GM20431 (cell line): ENCODE measurements around the gene AMOTL2.

ENCODE experiments used
- in situ Hi-C: fragments of 300-500 bp; cut with MseI, MboI; formaldehyde crosslinking; loops from one replicate; pipeline ENCODE4 v1.15.0; 2020; ENCODE audit warnings: low sequenced_read_pairs; ENCODE audit not compliant: unreplicated experiment

AMOTL2 gene

DNA sequence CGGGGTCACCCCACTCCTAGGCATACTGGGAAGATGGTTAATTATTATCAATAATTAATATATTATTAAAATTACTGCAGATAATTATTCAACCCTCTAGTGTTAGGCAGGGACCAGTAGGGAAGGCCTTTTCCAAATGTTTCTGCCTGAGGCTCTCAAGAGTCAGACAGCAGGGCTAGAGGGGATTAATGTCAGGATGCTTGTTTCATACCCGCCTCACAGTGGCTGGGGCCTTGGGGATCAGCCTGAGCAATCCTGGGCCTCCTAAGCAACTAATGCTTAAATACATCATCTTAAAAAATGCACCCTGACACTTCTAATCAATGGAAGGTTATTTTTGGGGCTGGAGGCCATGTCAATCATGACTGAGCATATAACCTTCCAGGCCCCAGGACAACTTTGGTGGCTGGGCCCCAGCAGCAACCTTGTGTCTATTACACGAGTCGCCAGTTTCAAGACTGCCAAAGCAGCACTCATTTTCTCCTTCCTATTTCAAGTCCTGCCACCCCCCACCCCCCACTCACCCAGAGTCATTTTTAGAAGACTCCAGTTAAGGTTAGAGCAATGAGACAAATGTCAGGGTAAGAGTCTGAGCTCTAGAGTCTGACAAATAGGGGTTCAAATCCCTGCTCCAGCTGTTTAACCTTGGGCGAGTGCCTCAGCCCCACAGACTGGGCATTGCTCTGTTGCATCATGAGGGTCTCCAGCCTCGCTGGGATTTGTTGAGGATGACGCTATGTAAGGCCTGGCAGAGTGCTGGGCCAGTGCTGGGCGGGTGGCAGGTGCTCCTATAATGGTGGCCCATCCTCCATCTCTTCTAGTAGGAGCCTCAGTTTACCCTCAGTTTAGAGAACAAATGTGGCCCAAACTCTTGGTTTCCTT is 6.1 kb downstream of the AMOTL2 start:
- in situ Hi-C loops = no loop called here

DNA sequence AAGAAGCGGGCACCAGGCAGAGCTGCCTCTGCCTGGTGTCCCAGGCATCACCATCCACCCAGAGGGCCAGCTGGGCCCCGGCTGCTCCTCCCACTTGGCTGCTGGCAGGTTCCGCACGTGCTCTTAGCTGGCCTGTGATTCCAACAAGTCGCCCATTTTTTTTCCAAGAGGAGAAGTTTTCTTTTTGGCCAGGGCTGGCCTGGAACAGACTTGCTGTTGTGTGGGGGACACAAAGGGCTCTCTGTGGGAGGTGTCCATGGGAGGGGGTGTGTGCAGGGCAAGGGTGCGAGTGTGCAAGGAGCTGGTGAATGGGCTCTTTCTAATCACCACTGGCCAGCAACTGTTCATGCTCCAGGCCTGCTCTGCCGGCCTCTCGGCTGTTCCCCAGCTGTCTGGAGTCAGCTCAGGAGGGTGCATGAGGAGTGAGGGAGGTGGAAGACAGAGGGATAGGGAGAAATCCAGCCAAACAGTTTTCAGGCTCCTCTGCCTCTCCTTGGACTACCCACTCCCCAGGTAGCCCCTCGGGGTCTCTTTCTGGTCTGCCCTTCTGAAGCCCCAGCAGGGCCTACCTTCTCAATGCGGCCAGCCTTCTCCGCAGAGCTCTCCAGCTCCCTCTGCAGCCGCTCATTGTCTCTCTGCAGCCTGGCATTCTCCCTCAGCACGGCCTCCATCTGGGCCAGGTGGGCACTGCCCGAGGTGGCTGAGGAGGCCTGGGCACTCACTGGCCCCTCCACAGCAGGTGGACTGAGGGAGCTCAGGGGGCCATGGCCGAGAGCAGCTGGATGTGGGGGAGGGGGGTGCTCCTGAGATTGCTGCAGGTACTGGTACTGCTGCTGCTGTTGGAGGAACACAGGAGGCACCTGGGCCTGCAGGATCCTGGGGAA is 7.1 kb downstream of the AMOTL2 start:
- in situ Hi-C loops = no loop called here

DNA sequence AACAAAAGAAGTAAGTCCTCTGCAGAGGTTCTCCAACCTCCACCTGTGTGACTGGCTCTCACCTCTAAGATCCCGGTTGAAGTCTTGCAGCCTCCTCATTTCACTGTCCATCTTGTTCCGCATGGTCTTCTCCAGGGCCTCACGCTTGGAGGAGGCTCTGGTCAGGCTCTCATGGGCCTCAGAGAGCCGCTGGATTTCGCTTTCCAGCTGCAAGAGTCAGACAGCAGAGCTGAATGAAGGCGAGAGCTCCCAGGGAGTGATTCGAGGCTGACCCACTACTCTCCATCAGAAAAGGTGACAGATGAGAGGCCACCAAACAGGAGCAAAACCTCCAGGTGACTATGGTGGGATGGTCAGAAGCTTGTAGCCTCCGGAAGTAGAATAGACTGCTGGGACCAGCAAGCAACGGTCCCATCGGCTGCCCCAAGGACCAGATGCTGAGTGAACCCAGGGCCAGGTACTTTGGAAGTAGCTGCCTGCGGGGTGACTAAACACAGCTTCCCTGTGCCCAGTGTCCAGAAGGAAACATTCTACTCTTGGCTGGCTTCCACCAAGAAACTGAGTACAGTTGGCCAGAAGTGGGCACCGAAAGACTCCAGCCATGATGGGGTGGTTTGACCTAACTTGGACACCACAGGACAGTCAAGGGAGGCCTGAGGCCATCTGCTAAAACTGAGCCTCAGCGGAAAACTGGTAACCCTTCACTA is 7.9 kb downstream of the AMOTL2 start:
- in situ Hi-C loops = no loop called here

DNA sequence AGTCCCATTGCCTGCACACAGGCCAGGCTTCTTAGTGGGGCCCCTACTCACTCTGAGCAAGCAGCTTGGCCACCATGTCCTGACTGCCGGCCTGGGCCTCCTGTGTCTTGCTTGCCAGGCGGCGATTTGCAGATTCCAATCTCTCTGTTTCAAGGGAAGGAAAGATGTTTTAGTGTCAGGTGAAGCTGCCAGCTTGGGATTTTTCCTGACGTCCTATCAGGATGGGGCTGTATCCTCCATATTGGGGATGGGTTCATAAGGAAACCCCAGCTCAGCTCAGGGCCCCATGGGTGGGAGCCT is 8.5 kb downstream of the AMOTL2 start:
- in situ Hi-C loops = no loop called here

DNA sequence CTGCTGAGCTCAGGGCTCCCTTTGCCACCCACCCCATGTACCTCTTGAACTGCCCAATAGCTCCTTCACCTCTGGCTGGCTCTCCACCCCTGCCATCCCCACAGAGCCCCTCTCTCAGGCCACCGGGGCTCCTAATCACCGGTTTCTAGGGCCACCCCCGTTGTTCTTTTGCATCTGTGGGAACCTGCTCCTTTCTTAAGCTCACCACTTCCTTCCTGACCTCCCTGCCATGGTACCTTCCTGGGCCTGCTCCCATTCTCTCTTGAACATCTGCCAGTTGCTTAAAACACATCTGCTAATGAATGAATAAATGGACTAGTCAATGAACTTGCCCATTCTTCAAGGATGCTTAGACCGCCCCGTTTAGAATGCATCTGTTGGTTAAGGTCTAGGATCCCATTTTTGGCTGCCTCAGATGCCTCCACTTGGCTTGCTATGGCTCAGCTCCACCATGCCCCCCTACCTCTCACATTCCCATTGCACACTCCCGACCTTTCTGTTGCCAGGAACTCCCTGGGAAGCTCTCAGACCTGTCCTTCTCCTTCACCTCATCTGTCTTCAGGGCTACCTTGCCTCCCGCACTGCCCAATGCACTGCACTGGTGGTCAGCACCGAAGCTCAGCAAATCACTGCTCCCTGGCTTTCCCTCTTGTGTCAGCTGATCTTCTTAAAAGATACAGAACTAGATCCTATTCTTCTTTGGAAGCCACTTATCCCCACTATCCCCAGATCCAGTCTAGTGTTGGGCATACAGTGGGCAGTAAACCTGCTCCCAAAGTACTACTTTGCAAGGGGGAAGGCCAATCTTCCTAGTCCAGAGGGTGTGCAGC is 9.1 kb downstream of the AMOTL2 start:
- in situ Hi-C loops = no loop called here

DNA sequence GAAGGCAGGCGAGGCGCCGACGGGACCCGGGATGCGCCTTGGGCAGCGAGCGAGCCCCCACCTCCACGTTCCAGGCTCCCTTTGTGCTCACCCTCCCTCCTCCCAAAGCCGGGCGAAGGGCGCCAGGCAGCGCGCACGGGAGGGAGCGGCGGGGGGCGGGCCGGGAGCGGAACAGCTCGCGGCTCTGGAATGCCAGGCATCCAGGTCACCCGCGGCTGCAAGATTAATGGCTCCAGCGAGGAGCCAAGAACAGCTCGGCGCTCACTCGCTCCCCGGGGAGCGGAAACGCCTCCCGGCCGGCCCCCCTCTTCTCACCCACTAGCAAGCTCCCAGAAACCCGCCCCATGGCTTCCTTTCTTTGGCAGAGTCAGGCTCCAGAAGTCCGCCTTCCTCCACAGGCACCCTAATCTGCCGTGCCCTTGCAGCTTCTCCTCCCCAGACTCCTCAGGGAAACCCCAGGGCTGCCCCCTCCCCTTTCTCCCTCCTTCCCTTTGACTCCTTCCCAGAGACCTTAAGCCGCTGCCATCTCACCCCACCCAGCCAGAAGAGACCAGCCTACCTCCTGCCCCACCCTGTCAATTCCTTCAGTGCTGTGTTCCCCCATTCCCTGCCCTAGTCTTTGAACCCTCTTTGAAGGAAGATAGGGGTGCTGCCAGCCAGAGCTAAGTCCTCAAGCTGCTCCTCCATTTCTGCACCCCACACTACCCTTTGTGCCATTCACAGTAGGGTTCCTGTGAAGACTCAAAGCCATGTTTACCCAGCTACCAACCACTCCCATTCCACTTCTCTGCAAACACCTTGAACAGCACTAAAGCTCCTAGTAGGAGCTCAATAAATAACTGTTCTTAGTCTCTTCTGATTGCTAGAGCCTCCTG is 9.9 kb downstream of the AMOTL2 start:
- in situ Hi-C loops = no loop called here

DNA sequence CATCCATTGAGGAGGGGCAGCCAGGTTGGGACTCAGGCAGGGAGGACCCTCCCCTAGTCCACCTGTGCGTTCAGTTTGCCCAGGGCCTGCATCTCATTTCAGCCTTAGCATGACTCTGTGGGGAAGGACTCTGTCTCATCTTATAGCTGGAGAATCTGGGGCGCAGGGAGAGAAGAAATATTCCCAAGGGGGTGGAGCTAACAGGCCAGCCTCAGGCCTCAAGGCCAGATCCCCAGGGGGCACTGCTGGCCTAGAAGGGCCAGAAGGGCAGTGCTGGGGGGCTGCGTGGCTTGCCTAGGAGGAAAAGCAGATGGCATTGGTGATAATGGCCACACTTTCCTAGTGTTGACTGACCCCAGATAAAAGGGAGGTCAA is 10.9 kb downstream of the AMOTL2 start:
- in situ Hi-C loops = no loop called here

DNA sequence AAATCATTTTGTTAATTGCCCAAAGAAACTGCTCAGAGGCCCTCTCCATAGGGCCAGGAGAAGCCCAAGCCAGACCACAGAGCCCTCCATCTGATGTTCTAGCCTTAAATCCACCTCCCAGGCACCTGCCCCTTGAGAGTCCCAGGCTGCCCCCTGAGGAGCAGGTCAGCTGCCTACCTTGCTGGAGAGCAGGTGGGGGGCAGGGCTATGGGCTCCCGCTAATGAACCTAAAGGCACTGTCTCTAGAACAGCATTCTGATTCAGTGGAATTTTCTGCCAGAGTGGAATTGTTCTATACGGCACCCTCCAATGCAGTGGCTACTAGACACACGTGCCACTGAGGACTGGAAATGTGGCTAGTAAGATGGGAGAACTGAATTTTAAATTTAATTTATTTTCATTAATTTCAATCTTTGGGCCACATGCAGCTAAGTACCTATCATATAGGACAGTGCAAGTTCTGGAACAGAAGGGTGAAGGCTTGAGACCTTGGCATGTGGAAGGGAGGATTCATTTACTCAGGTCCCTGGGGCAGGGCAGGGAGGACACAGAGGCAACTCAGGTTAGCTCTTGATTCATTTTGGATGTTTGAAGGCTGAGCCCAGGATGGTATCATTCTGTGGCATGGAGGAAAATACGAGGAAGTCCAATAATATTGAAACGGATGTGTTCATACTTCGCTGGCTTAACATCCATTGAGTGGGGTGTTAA is 11.4 kb downstream of the AMOTL2 start:
- in situ Hi-C loops = no loop called here

DNA sequence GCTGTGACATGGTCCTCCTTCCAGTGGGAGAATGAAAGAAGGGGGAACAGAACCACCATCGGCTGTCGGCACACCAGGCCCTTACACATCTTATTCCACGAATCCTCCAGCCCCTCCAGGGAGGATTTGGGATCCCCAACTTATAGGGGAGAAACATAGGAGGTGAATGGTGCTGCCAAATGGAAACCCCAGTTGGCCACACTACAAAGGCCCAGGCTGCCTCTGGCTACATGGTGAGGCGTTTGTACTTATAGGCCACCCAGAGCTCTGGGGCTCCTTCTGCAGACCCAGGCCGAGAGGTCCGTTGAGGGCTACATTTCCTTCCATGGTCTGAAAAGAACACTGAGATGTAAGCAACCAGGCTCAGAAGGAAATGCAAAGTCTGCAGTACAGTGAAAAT is 12.0 kb downstream of the AMOTL2 start:
- in situ Hi-C loops = no loop called here

DNA sequence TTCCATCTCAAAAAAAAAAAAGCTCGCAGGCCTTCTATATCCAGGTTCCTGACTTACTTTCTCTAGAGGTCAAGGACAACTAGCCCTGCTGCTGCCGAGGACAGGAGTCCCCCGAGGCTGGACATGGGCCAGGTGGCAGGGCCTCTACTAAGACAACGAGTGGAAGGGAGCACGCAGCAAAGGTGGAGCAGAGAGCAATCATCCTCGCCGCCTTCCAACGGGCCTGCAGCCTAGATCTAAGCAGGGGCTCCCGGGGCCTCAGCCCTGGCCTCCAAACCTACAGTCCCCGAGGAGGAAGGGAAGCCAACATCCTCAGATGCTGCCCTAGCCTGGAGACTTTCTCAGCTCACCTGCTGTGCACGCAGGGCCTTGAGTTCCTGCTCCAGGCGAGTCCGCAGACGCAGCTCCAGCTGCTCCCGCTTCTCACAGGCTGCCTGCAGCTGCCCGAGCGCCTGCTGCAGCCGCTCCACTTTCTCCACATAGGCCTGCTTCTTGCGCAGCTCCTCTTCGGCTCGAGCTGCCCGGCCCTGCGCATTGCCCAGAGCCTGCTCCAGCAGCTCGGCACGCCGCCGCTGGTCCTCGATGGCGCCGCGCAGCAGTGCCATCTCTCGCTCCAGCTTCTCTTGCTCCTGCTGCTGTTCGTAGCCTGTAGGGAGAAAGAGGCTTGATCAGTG is 12.9 kb downstream of the AMOTL2 start:
- in situ Hi-C loops = no loop called here

DNA sequence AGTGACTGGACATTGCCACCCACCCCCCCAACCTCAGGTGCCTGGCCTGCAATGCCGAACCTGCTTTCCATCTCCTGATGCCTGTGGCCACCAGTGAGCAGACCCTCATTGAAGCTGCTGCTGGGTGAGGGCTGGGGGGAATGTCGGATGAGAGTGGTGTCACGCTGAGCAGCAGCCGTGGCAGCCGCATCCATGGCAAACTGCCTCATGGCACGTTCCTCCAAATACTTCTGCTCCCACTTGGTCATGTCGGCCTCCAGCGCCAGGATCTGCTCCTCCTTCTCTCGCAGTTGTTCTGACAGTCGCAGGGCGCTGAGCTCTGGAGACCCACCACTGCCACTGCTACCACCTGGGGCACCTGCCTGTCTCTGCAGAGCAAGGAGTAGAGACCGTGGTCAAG is 14.2 kb downstream of the AMOTL2 start:
- in situ Hi-C loops = no loop called here

DNA sequence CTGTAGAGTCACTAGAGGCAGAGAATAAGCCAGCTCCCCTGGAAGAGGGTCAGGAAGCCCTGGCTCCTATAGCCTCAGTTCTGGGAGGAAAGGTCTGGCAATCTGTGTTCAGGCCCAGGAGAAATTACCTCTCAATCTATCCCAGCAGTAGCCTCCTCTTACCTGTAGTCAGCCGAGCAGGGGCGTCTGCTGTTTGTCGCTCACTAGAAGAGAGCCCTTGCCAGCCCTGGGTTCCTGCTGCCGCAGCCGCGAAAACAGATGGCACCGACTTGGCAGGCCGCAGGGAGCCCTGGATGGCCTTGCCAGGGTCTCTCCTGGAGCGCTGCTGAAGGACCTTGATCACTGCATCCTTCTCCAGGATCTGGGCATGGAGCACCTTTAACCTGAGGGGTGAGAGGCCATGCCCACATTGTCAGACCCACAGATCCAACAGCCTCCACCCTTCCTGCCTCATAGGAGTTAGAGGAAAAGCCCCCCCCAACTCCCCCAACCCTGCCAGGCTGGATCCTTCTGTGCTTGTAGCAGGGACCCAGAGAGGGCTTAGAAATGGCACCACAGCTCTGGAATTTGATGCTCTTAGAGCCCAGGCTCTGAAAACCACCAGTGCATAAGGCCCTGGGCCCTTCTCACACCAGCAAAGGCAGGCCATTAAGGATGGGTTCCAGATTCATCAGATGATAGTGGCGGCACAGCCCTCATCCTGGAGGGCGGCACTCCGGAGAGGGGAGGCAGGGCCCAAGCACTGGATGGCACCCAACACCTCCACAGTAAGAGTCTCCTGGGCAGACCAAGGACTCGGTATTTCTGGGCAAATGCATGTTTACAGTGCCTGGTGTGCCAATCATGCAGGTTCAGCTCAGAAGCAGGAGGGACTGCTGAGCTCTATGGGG is 14.9 kb downstream of the AMOTL2 start:
- in situ Hi-C loops = no loop called here

DNA sequence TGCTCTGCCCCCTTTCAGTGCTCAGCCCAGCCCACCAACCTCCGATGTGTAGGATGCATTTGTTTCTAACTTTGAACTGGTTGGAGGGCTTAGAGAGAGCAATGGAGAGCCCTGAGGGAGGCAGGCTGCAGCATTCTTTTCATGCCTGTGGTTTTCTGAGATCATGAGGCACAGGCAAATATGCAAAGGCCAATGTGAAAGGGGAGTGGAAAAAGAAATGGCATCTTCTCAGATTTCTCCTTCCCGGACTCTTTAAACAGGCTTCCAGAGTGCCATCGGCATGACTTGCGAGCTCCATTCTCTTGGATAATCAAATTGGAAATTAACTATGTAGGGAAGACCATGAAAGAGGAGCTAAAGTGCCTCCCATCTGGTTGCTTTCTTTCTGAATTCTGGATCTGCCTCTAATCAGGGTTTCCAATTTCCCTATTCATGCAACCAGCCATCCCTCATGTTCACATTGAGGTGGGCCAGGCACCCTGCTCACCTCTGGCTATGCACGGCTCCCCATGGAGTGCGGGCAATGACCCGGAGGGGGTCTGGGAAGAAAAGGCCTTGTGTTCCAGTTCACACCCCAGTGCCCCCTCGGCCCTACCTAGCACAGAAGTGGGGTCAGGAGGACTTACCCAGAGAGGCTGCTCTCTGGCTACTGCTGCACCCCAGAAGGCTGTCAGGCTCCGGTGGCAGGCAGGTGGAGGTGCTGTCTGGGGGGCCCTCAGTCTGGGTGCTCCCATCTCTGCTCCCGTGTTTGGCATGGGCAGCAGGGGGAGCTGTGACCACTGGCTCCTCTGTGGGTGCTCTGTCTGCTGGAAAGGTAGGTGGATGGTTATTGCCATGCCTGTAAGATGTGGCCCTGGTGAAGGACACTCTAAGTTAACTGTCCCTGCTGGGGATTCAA is 16.1 kb downstream of the AMOTL2 start:
- in situ Hi-C loops = no loop called here

DNA sequence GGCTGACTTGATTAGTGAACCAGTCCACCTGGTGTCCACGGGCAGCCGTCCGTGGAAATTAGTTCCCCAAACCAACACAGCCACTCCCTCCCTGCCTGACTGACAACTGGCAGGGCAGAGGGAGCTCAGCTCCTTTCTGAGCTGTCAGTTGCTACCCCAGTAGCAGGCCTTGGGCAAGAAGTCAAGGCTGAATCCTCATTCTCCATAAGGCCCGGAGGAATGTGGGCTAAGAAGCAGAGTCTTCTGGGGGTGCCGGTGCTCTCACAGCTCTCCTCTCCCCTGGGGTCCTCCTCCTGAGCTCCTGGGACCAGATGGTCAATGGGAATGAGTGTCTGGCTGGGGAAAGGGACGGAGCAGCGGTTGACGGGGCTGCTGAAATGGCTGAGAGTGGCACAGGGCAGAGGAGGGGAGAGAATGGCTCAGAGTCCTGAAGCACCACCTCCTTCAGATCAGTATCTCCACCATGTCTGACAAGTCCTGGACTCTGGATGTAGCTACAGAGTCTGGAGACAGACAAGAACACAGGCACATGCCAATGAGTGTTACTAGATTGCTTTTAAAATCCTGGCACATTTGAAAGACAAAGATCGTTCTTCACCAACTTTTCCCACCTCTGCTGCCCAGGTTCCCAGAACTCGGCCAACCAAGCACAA is 16.9 kb downstream of the AMOTL2 start:
- in situ Hi-C loops = no loop called here

DNA sequence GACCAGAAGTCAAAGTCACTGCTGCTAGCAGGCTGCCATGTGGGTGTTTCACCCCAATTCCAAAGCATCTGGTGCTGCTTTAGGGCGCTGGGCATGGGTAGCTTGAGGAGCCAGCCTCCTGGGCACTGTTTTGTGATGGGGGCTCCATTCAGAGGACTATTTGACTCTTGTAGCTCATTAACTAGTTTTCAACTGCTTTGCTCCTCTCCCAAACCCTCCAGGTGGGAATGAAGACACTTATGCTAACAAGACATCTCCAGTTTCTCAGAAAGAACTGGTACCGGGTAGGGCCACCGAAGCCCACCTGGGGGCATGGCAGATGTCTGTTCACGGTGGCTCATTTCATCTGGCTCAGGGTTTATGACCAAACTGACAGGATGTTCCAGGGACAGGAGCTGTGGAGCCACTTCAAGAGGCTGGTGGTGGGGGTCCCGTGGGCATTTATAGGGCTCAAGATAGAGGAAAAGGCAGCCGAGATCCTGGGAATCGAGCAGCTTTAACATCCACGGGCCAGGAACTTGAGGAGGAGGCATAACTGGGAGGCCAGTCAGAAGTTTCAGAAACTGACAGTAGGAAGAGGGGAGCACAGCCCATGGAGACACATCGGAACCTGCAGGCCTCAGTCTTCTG is 17.7 kb downstream of the AMOTL2 start:
- in situ Hi-C loops = no loop called here
